H1 (cell line): ENCODE measurements around the gene ITGB8. TPM values are rescaled to one million over a fixed set of nuclear protein-coding genes. Genes with fewer than 3 reads are reported as not detected.

Experiments used
- CTCF ChIA-PET: fragments of 300-600 bp; sonication (Branson Sonifier 250); formaldehyde crosslinking; loops from one replicate; lab custom pipeline; 2021; ENCODE audit not compliant: partially characterized antibody; lab: Charles Lee
- POLR2A ChIA-PET: fragments of 300-600 bp; sonication (Branson Sonifier 250); formaldehyde crosslinking; loops from one replicate; lab custom pipeline; 2021; ENCODE audit warnings: inconsistent platforms; ENCODE audit not compliant: partially characterized antibody; lab: Charles Lee
- DNase-seq, 2 experiments: peaks; one replicate each; pipeline versions ENCODE4 v3.0.0 to v3.0.0-alpha.2; 2010 to 2022; ENCODE audit warnings: low spot score in 2 of 2, low read depth in 1 of 2, mixed read lengths in 1 of 2
- FAIRE-seq: peaks from 2 replicates; lab custom pipeline; 2011; peaks lifted over from hg19 to GRCh38; lab: Jason Lieb, UNC
- H2AFZ ChIP-seq: 2 replicates; pipeline ENCODE4 v1.8.1; 2012; ENCODE audit warnings: low read length, inconsistent platforms
- H2AK5ac ChIP-seq: 2 replicates; pipeline ENCODE4 v1.6.1; 2013; ENCODE audit warnings: low read depth, low read length
- H2BK120ac ChIP-seq: replicated peaks from 2 replicates; pipeline ENCODE3; 2013; ENCODE audit warnings: low read depth, low read length, inconsistent platforms
- H2BK12ac ChIP-seq: 2 replicates; pipeline ENCODE4 v1.6.1; 2013; ENCODE audit warnings: low read depth, low read length
- H2BK15ac ChIP-seq: 2 replicates; pipeline ENCODE4 v1.6.1; 2013; ENCODE audit warnings: low read length
- H2BK20ac ChIP-seq: 2 replicates; pipeline ENCODE4 v1.6.1; 2013; ENCODE audit warnings: low read length
- H2BK5ac ChIP-seq: 2 replicates; pipeline ENCODE4 v1.6.1; 2013; ENCODE audit warnings: low read depth, low read length
- H3K14ac ChIP-seq: 2 replicates; pipeline ENCODE4 v1.6.1; 2013; ENCODE audit warnings: inconsistent platforms; ENCODE audit not compliant: insufficient read length
- H3K18ac ChIP-seq: 2 replicates; pipeline ENCODE4 v1.6.1; 2013; ENCODE audit warnings: low read length; ENCODE audit errors: extremely low read depth
- H3K23ac ChIP-seq: 2 replicates; pipeline ENCODE4 v1.6.1; 2013; ENCODE audit warnings: inconsistent platforms; ENCODE audit not compliant: insufficient read length
- H3K23me2 ChIP-seq: 2 replicates; pipeline ENCODE4 v1.6.1; 2013; ENCODE audit warnings: low read depth, low read length
- H3K27ac ChIP-seq: 2 replicates; pipeline ENCODE4 v1.6.1; 2011; ENCODE audit warnings: low read depth, low read length, inconsistent platforms
- H3K27me3 ChIP-seq, 4 experiments: replicated peaks in 1 of 4; 1 replicate in 1 of 4; 2 replicates in 3 of 4; pipeline versions ENCODE4 v1.6.1 to v1.8.1; 2011 to 2013; ENCODE audit warnings: low read length in 3 of 4, mild to moderate bottlenecking in 3 of 4, inconsistent platforms in 2 of 4, mixed read lengths in 2 of 4, moderate library complexity in 1 of 4; ENCODE audit not compliant: control insufficient read depth in 3 of 4, insufficient read depth in 3 of 4; ENCODE audit errors: extremely low read depth in 1 of 4
- H3K36me3 ChIP-seq, 4 experiments: 2 replicates each; pipeline versions ENCODE4 v1.6.1 to v1.8.1; 2011 to 2013; ENCODE audit warnings: mild to moderate bottlenecking in 4 of 4, low read length in 3 of 4, moderate library complexity in 2 of 4, control low read depth in 1 of 4, inconsistent platforms in 1 of 4; ENCODE audit not compliant: insufficient read depth in 4 of 4, control insufficient read depth in 2 of 4
- H3K4ac ChIP-seq: replicated peaks from 2 replicates; pipeline ENCODE3; 2013; ENCODE audit warnings: low read length, low read depth, mixed read lengths, inconsistent platforms; ENCODE audit not compliant: insufficient read length
- H3K4me1 ChIP-seq, 4 experiments: replicated peaks in 1 of 4; 1 replicate in 1 of 4; 2 replicates in 3 of 4; pipeline versions ENCODE4 v1.6.1 to v1.8.1; 2011 to 2013; ENCODE audit warnings: low read length in 3 of 4, inconsistent platforms in 2 of 4, mixed read lengths in 1 of 4; ENCODE audit not compliant: insufficient read depth in 4 of 4, control insufficient read depth in 3 of 4
- H3K4me2 ChIP-seq, 2 experiments: 2 replicates each; pipeline versions ENCODE4 v1.6.1 to v1.8.1; 2011 to 2013; ENCODE audit warnings: low read depth in 2 of 2, low read length in 2 of 2, control low read depth in 1 of 2, inconsistent platforms in 1 of 2, mild to moderate bottlenecking in 1 of 2; ENCODE audit not compliant: insufficient read depth in 1 of 2
- H3K4me3 ChIP-seq, 4 experiments: fragments of 200-600, 300-600 bp in 1 of 4; sonication (generic), shearing (Covaris generic), sonication (Bioruptor Twin) in 1 of 4; 2 replicates each; pipeline versions ENCODE4 v1.5.1 to v1.8.1; 2011 to 2016; ENCODE audit warnings: low read length in 4 of 4, low read depth in 3 of 4, control low read depth in 2 of 4, inconsistent platforms in 2 of 4, mild to moderate bottlenecking in 2 of 4, mixed read lengths in 1 of 4, moderate library complexity in 1 of 4; ENCODE audit not compliant: insufficient read depth in 2 of 4; ENCODE audit errors: extremely low read depth in 1 of 4
- H3K56ac ChIP-seq: replicated peaks from 2 replicates; pipeline ENCODE3; 2013; ENCODE audit warnings: low read depth, mild to moderate bottlenecking, mixed read lengths, low read length, inconsistent platforms; ENCODE audit not compliant: insufficient read length
- H3K79me1 ChIP-seq: 2 replicates; pipeline ENCODE4 v1.6.1; 2013; ENCODE audit warnings: low read depth, low read length, control low read depth
- H3K79me2 ChIP-seq, 2 experiments: 2 replicates each; pipeline versions ENCODE4 v1.6.1 to v1.8.1; 2012 to 2013; ENCODE audit warnings: low read length in 2 of 2, mild to moderate bottlenecking in 2 of 2, inconsistent platforms in 1 of 2; ENCODE audit not compliant: insufficient read depth in 2 of 2, control insufficient read depth in 1 of 2
- H3K9ac ChIP-seq, 4 experiments: replicated peaks in 1 of 4; 1 replicate in 1 of 4; 2 replicates in 3 of 4; pipeline versions ENCODE4 v1.6.1 to v1.8.1; 2011 to 2013; ENCODE audit warnings: low read depth in 3 of 4, low read length in 3 of 4, control low read depth in 2 of 4, mild to moderate bottlenecking in 2 of 4, moderate library complexity in 2 of 4, inconsistent platforms in 1 of 4; ENCODE audit errors: extremely low read depth in 1 of 4
- H3K9me3 ChIP-seq, 2 experiments: 2 replicates each; pipeline versions ENCODE4 v1.6.1 to v1.8.1; 2012 to 2013; ENCODE audit warnings: mild to moderate bottlenecking in 2 of 2, moderate library complexity in 2 of 2, control low read depth in 1 of 2, inconsistent platforms in 1 of 2, low read depth in 1 of 2, low read length in 1 of 2, mixed read lengths in 1 of 2; ENCODE audit not compliant: insufficient read depth in 2 of 2
- H4K20me1 ChIP-seq, 2 experiments: replicated peaks in 1 of 2; 2 replicates each; pipeline versions ENCODE3 to v1.8.1; 2011 to 2013; ENCODE audit warnings: inconsistent platforms in 2 of 2, low read length in 2 of 2, mild to moderate bottlenecking in 1 of 2; ENCODE audit not compliant: insufficient read depth in 2 of 2, control insufficient read depth in 1 of 2
- H4K5ac ChIP-seq: 2 replicates; pipeline ENCODE4 v1.6.1; 2013; ENCODE audit warnings: low read length, low read depth, mixed read lengths, inconsistent platforms; ENCODE audit not compliant: insufficient read length
- H4K8ac ChIP-seq: 2 replicates; pipeline ENCODE4 v1.8.0; 2013; ENCODE audit warnings: mild to moderate bottlenecking, moderate library complexity, low read length, inconsistent platforms; ENCODE audit not compliant: insufficient read depth; ENCODE audit errors: extremely low read depth
- H4K91ac ChIP-seq: replicated peaks from 2 replicates; pipeline ENCODE3; 2013; ENCODE audit warnings: low read length, mixed read lengths, inconsistent platforms; ENCODE audit not compliant: insufficient read length
- BRCA1 ChIP-seq: IDR thresholded peaks from 2 replicates; pipeline ENCODE4 v1.6.1; 2012; ENCODE audit warnings: low read depth, low read length, improper control_type of control experiment
- CHD1 ChIP-seq: IDR thresholded peaks from 2 replicates; pipeline ENCODE4 v1.6.1; 2012; ENCODE audit warnings: low read depth, low read length, improper control_type of control experiment
- EGR1 ChIP-seq: IDR thresholded peaks from 2 replicates; pipeline ENCODE4 v1.6.1; 2011; ENCODE audit warnings: low read depth, low read length, borderline replicate concordance
- FOSL1 ChIP-seq: IDR thresholded peaks from 2 replicates; pipeline ENCODE4 v1.6.1; 2011; ENCODE audit warnings: mild to moderate bottlenecking, low read depth, low read length, moderate library complexity; ENCODE audit not compliant: insufficient read depth
- JUND ChIP-seq: IDR thresholded peaks from 2 replicates; pipeline ENCODE4 v1.6.1; 2011; ENCODE audit warnings: mild to moderate bottlenecking, improper control_type of control experiment, low read length
- KDM5A ChIP-seq: fragments of 200-600 bp; IDR thresholded peaks from 2 replicates; pipeline ENCODE4 v1.7.1; 2012; ENCODE audit warnings: mild to moderate bottlenecking, low read length, inconsistent platforms, mixed read lengths
- RNF2 ChIP-seq: fragments of 200-900, 300-1000 bp; sonication (generic); IDR thresholded peaks from 2 replicates; pipeline ENCODE4 v1.7.1; 2016; ENCODE audit warnings: borderline replicate concordance, low read depth, mild to moderate bottlenecking, antibody characterized with exemption, low read length; ENCODE audit not compliant: poor library complexity, severe bottlenecking; ENCODE audit errors: missing control alignments
- RXRA ChIP-seq: IDR thresholded peaks from 2 replicates; pipeline ENCODE4 v1.6.1; 2011; ENCODE audit warnings: low read depth, mild to moderate bottlenecking, low read length, moderate library complexity; ENCODE audit not compliant: insufficient read depth
- SIN3A ChIP-seq, 2 experiments: IDR thresholded peaks in 1 of 2; conservative IDR thresholded peaks in 1 of 2; 2 replicates each; pipeline ENCODE4 v1.6.1; 2011 to 2012; ENCODE audit warnings: low read length in 2 of 2, improper control_type of control experiment in 1 of 2, low read depth in 1 of 2, mild to moderate bottlenecking in 1 of 2
- SIX5 ChIP-seq: IDR thresholded peaks from 2 replicates; pipeline ENCODE4 v1.6.1; 2011; ENCODE audit warnings: mild to moderate bottlenecking, low read depth, low read length
- SP4 ChIP-seq: IDR thresholded peaks from 2 replicates; pipeline ENCODE4 v1.6.1; 2012; ENCODE audit warnings: low read length, inconsistent platforms
- TAF7 ChIP-seq: optimal IDR thresholded peaks from 2 replicates; pipeline ENCODE3; 2011; ENCODE audit warnings: low read depth, mild to moderate bottlenecking, inconsistent platforms, low read length, moderate library complexity, borderline replicate concordance
- TCF12 ChIP-seq: IDR thresholded peaks from 2 replicates; pipeline ENCODE4 v1.6.1; 2011; ENCODE audit warnings: low read depth, mild to moderate bottlenecking, low read length
- ZNF274 ChIP-seq: IDR thresholded peaks from 2 replicates; pipeline ENCODE4 v1.7.0; 2012; ENCODE audit warnings: low read length, borderline replicate concordance; ENCODE audit errors: extremely low read depth
- WGBS, 2 experiments: shearing (Covaris generic) in 1 of 2; methylation state at CpG; one replicate each; pipeline versions ENCODE4 v1.1.6 to v1.1.7; 2013 to 2015; ENCODE audit warnings: low lambda C conversion rate in 2 of 2, mixed read lengths in 2 of 2, inconsistent platforms in 1 of 2, low coverage in 1 of 2, missing lambda C conversion rate in 1 of 2; ENCODE audit not compliant: insufficient replicate concordance in 2 of 2, insufficient coverage in 1 of 2, insufficient read length in 1 of 2; ENCODE audit errors: extremely low coverage in 1 of 2, missing lambda C conversion rate in 1 of 2; 5-methylcytosine and 5-hydroxymethylcytosine counted together
- polyA plus RNA-seq, 7 experiments: library from polyadenylated mRNA; depleted of rRNA in 3 of 7; stranded (reverse) in 5 of 7; unstranded in 2 of 7; fragments of >200 nt in 5 of 7; fragments of 200-250 nt in 2 of 7; gene quantifications; 1 replicate in 5 of 7; 2 replicates in 1 of 7; 4 replicates in 1 of 7; pipeline versions ENCODE4 v1.2.1 to v1.2.3, GENCODE V29; 2011 to 2013; ENCODE audit warnings: missing spikeins in 2 of 7, mixed read lengths in 2 of 7
- total RNA-seq: library from RNA; stranded (reverse); fragmentation: NEBNext Ultra II Directional; extraction: Animal tissue kit (Norgen Biotek cat#: 25700); gene quantifications from 2 replicates; pipeline ENCODE4 v1.2.1, GENCODE V29; 2021
- TF ChIP-seq, protein P1 (sequence below): IDR thresholded peaks from 2 replicates; pipeline ENCODE4 v1.6.1; 2012; ENCODE audit warnings: inconsistent platforms

The ITGB8 gene
- total and polyA plus RNA-seq, 2 of the 8 experiments (the other 6 are each of a cell fraction or from before 2014, with no cell fraction given): 1.2 to 3.6 TPM

DNA sequence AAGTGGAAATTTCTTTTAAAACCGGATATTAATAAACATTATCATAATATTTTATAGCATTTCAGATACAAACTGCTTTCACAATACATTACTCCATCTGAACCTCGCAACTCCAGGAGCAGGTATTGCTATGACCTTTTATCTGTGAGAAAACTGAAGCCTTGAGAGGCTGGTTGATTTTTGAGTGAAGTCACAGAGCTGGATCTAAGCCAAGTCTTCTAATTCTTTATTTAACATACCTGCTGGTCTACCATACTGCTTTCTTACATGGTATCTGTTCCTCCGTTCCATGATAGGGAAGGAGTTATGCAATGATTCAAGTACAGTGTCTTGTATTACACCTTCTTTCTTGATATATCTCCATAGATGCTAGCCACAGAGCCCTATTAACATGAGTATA is 37.4 kb upstream of the ITGB8 start:
- H3K23me2 ChIP-seq: no peaks in the 10 kb centered on the region
- FAIRE-seq: no peak
- CTCF ChIA-PET: no interaction called here
- no peak overlapping the region for H4K8ac ChIP-seq
- no peak overlapping the region for H2BK20ac ChIP-seq
- no peaks in the 10 kb centered on the region for H4K20me1 ChIP-seq
- no peak overlapping the region for H3K56ac ChIP-seq
- H3K4me1 ChIP-seq: no peaks in the 10 kb centered on the region
- H2AK5ac ChIP-seq: no peak overlapping the region
- no peak overlapping the region for H3K4me2 ChIP-seq
- no peak overlapping the region for H3K14ac ChIP-seq
- H4K5ac ChIP-seq: no peak overlapping the region
- H2BK120ac ChIP-seq: no peak overlapping the region
- H2BK12ac ChIP-seq: no peak overlapping the region
- WGBS, 2 experiments: 91% methylated on average over 3 of the region's 3 CpGs; no CpG with 5 or more reads in 1 of the 2 experiments
- no peaks in the 10 kb centered on the region for H3K79me1 ChIP-seq
- H3K23ac ChIP-seq: no peak overlapping the region
- no peak overlapping the region for H3K4me3 ChIP-seq
- no peak overlapping the region for H3K27ac ChIP-seq
- no peaks in the 10 kb centered on the region for H3K9me3 ChIP-seq
- H3K79me2 ChIP-seq: no peaks in the 10 kb centered on the region
- H3K27me3 ChIP-seq: no peaks in the 10 kb centered on the region
- H4K91ac ChIP-seq: no peak overlapping the region
- no peaks in the 10 kb centered on the region for H3K36me3 ChIP-seq
- DNase-seq: no peak
- H3K4ac ChIP-seq: no peak overlapping the region
- H3K18ac ChIP-seq: no peak overlapping the region
- H3K9ac ChIP-seq: no peak overlapping the region
- POLR2A ChIA-PET: no interaction called here
- H2BK5ac ChIP-seq: no peak overlapping the region
- H2AFZ ChIP-seq: no peak overlapping the region
- no peak overlapping the region for H2BK15ac ChIP-seq
- TF ChIP-seq RNF2: no peak
- TF ChIP-seq RXRA: no peak
- no peak for TF ChIP-seq KDM5A
- no peak for TF ChIP-seq SIN3A (conservative IDR thresholded peaks at IDR 0.05 in 1 of 2, IDR thresholded peaks at IDR 0.05 in 1 of 2; ENCODE audit: low read depth in 1 of 2, low read length in 2 of 2)
- TF ChIP-seq JUND: no peak
- no peak for TF ChIP-seq CHD1
- TF ChIP-seq SP4: no peak
- TF ChIP-seq TAF7: no peak
- no peak for TF ChIP-seq FOSL1
- no peak for TF ChIP-seq ZNF274
- TF ChIP-seq, protein P1, sequence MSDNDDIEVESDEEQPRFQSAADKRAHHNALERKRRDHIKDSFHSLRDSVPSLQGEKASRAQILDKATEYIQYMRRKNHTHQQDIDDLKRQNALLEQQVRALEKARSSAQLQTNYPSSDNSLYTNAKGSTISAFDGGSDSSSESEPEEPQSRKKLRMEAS: no peak
- TF ChIP-seq SIX5: no peak
- TF ChIP-seq TCF12: no peak
- no peak for TF ChIP-seq BRCA1
- TF ChIP-seq EGR1: no peak
